PFSK-1 (cell line): Measurements from ENCODE around the gene PTPRT.

Source experiments
- POLR2AphosphoS5 ChIP-seq: IDR thresholded peaks from 2 replicates; pipeline ENCODE4 v1.6.1; 2012; ENCODE audit warnings: low read depth, mild to moderate bottlenecking, control low read depth, low read length, moderate library complexity
- SIN3A ChIP-seq: IDR thresholded peaks from 2 replicates; pipeline ENCODE4 v1.6.1; 2012; ENCODE audit warnings: mild to moderate bottlenecking, low read length, moderate library complexity, borderline replicate concordance; ENCODE audit not compliant: insufficient read depth

GRCh38 chr20:42594659-42595058 lies 595.0 kb downstream of the PTPRT start:
- TF ChIP-seq POLR2AphosphoS5 (no peak), SIN3A (no peak)
